ENCODE results near the gene PLCH1.
"Not testable (repeated sequence)": the region's sequence is repeated elsewhere in the genome, so short reads cannot be mapped to it uniquely, and the experiment has no call there.

The PLCH1 gene

DNA sequence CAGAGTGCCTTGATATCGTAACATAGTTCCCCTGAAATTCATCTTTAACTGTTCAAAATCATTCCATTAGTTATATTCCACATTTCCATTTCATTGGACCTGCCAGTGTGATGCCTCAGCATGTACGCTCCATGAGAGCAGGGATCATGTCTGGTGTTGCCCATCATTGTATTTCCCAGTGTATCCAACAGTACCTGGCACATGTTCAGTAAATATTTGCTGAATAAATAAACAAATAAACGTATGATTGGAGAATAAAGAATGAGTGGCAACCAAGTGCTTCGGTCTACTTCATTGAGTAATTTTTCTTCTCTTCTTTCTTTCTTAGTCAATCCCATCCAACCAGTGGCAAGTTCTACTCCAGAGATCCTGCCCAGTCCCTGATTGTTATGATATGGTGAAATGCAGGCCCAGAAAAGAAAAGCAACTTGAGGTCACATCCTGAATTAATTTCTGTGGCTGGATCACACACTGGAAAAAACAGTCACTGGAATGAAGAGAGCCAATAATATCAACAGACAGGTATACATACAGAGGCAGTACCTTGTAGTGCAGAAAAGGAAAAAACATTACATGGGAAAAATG, 101.2 kb downstream of the PLCH1 start:
- H3K36me3 Mint-ChIP-seq = no peaks in the 10 kb centered on the region
- H3K27me3 Mint-ChIP-seq = no peaks in the 10 kb centered on the region
- no peaks in the 10 kb centered on the region for H3K9me3 Mint-ChIP-seq
- H3K4me3 Mint-ChIP-seq = no peak overlapping the region
- no peak overlapping the region for H3K27ac Mint-ChIP-seq
- H3K4me1 Mint-ChIP-seq = no peaks in the 10 kb centered on the region

DNA sequence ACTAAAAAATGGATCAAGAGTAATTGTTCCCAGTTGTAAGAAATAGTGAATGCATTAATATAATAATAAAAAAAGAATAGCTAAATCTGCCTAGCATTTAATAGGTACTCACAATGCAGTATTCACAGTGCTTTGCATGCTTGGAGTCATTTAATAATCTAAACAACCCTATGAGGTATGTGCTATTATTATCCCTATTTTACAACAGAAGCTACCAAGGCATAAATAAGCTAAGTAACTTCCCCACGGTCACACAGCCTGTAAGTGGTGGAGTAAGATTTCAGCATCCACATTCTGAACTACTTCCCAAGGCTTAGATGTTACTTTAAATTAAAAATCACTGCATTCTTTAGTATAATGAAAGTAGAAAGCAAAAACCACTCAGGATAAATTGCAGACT, 102.9 kb downstream of the PLCH1 start:
- H3K27me3 Mint-ChIP-seq = no peaks in the 10 kb centered on the region
- no peak overlapping the region for H3K4me3 Mint-ChIP-seq
- H3K4me1 Mint-ChIP-seq = no peaks in the 10 kb centered on the region
- H3K9me3 Mint-ChIP-seq = no peaks in the 10 kb centered on the region
- no peak overlapping the region for H3K27ac Mint-ChIP-seq
- no peaks in the 10 kb centered on the region for H3K36me3 Mint-ChIP-seq

DNA sequence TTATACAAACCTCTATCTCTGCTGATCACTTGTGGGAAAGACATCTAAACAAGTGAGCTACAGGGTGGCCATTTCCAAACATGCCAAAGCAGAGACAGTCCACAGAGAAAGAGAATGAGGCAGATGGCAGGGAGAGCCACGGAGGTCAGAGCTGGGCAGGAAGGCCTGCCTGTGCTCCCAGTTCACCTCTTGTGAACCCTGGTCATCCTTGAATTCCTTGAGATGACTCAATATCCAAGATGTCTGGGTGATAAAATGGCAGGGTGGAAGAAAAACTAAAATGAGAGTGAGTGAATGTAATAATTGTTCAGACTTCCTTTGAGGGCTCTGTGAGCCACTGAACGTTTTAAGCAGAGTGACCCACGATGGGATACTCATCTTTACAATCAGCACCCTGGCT, 104.8 kb downstream of the PLCH1 start:
- Mint-ChIP-seq H3K27ac (no peak overlapping the region), H3K36me3 (no peaks in the 10 kb centered on the region), H3K9me3 (no peaks in the 10 kb centered on the region), H3K4me1 (no peaks in the 10 kb centered on the region), H3K27me3 (no peaks in the 10 kb centered on the region), H3K4me3 (no peak overlapping the region)

DNA sequence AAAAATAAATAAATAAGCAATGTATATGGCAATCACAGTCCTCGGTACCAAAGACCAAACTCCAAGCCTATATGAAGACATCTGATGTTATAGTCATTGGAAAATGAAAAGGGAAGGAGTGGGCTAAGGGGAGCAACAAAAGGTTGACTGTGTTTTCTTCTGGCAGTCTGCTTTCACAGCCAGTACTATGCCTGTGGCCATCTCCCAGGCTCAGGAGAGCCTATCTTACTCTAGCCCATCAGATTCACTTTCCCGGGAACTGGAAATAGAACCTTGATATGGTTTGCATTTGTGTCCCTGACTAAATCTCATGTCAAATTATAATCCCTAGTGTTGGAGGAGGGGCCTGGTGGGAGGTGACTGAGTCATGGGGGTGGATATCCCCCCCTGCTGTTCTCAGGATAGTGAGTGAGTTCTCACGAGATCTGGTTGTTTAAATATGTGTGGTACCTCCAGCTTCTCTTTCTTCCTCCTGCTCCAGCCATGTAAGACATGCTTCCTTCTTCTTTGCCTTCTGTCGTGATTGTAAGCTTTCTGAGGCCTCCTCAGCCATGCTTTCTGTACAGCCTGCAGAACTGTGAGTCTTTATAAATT, 105.3 kb downstream of the PLCH1 start:
- Mint-ChIP-seq H3K4me1 (no peaks in the 10 kb centered on the region), H3K4me3 (no peak overlapping the region), H3K9me3 (no peaks in the 10 kb centered on the region), H3K36me3 (no peaks in the 10 kb centered on the region), H3K27ac (no peak overlapping the region), H3K27me3 (no peaks in the 10 kb centered on the region)

DNA sequence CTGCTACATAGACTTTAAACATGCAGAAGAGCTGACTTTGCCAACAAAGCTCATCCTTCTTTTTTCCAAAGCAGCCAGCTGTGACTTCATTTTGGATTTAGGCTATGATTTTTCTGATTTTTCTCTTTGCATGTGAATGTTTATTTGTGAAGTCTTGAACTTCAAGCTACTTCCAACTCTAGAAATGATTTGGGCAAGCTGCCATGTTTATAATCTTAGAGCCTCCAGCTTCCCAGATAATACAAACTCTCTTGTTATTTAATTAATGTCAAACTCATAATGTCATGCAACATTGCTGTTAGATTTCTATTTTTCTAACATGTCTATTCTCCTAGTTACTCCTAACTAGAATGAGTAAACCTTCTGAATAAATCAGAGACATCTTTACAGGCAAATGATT, 106.4 kb downstream of the PLCH1 start:
- not testable (repeated sequence) for H3K27me3 Mint-ChIP-seq

DNA sequence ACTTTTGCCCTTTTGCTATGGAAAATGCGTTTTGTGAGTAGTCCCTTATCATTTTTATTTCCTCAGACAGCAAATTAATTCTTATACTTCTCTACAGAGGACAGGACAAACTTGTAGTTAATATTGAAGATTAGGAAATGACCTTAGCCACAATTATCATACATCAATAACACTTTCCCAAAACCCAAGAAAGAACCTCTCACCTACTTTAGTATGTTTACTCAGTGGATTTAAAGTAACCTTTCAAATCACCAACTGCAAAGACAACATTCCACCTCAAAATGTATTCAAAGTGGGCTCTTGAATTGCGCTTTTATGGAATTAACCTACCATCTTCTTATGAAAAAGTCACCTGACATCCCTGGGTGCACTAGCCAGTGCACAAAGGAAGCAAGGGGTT, 107.3 kb downstream of the PLCH1 start:
- Mint-ChIP-seq H3K9me3 (no peaks in the 10 kb centered on the region), H3K27ac (no peak overlapping the region), H3K4me1 (no peaks in the 10 kb centered on the region), H3K36me3 (no peaks in the 10 kb centered on the region), H3K4me3 (no peak overlapping the region), H3K27me3 (no peaks in the 10 kb centered on the region)

More for the DNA sequence above, 106.4 kb downstream of the PLCH1 start:
- H3K27ac Mint-ChIP-seq, H3K4me3 Mint-ChIP-seq, H3K4me1 Mint-ChIP-seq, H3K9me3 Mint-ChIP-seq, H3K36me3 Mint-ChIP-seq: not testable (repeated sequence)

DNA sequence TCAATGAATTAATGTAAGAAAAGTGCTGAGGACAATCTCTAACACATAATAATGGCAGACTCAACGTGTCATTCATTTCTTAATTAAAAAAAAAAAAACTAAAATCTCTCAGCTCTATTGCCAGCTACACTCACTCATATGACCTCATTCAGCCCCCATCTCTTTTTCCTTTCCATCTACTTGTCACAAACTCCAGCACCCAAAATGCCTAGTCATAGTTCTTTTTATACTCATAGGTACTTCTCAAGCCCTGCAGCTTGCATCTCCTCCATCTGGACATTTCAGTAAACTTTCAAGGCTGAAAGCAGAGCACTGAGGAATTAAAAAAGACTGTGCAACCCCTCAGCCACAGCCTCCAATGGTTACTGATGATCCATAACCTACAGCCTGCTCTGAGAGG, 109.8 kb downstream of the PLCH1 start:
- Mint-ChIP-seq H3K27me3 (no peaks in the 10 kb centered on the region), H3K36me3 (no peaks in the 10 kb centered on the region), H3K4me1 (no peaks in the 10 kb centered on the region), H3K27ac (no peak overlapping the region), H3K4me3 (no peak overlapping the region), H3K9me3 (no peaks in the 10 kb centered on the region)

DNA sequence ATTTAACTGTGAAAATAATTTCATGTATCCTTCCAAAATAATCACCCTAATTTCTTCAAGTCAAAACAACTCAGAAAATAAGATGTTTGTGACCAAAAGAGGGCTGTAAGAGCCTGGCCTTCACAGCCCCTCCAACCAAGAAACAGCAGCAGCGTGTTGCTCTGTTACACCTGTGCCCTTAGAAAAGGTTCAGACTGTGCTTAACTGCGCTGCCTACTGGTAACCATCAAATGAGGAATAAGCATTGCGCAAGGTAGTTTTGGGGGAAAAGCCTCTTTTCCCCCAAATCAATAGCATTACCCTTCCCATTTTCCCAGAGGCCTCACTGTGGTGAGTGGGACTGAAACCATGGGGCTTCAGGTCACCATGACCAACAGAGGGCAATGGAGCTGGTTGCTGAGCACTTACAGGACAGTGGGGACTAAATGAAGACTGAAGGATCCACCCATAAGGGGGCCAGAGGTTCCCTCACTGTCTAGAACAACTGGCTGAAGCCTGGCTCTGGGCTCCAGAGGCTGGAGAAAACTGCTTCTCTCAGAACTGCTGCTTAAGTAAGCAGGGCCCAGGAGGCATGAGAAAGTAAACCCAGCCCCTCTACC, 110.7 kb downstream of the PLCH1 start:
- Mint-ChIP-seq H3K27me3 (peaks cover 2% of the 10 kb centered on the region), H3K36me3 (no peaks in the 10 kb centered on the region)

DNA sequence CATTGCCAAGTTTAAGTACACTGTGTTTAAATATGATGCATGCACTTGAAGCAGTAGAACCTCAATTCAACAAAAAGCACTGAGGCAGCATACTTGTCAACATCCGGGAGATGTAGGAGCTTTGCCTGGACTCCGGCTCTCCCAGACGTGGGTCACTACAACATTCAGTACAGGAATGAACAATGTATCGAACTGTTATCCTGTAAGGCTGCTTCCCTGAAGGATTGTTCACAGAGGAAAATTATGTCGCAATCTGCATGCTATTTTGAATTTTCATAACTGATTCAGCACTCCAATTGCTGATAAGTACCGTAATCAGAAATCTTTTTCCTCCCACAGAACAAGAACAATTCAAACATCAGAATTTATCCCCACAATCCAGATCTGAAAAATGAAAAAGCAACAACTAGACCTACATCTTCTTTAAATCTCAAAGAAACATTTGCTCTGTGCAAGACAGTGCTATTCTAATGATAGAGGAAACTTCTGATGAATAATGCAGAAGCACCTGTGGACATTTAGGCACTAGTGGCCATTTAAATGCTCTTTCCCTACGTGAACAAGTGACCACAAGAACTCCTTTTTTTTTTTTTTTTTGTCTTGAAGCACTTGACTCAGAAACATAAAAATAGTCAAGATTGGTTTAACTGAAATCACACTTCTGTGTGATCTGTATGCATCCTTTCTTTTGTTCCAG, 113.4 kb downstream of the PLCH1 start:
- H3K27me3 Mint-ChIP-seq = peaks cover 2% of the 10 kb centered on the region

More for the DNA sequence above, 110.7 kb downstream of the PLCH1 start:
- no peak overlapping the region for H3K4me3 Mint-ChIP-seq
- H3K27ac Mint-ChIP-seq = no peak overlapping the region
- no peaks in the 10 kb centered on the region for H3K4me1 Mint-ChIP-seq
- H3K9me3 Mint-ChIP-seq = no peaks in the 10 kb centered on the region

DNA sequence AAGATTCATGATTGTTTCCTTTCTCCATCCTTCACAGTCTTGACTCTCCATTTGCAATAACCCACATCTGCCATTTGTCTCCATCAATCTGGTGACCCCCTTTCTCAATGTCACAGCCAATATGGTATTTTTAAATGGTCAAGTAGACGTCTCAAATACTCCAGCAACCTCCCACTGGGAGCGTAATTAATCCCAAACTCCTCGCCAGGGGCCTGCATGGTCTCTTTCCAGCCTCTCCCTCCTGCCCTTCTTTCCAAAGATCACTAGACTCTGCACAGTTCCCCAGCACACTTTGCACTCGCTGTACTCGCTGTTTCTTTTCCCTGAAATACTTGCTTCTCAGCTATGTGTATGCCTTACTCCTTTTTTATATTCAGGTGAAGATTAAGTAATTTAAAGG, 115.3 kb downstream of the PLCH1 start:
- Mint-ChIP-seq H3K4me1 (no peaks in the 10 kb centered on the region), H3K27me3 (peaks cover 2% of the 10 kb centered on the region), H3K4me3 (no peak overlapping the region), H3K9me3 (no peaks in the 10 kb centered on the region), H3K36me3 (no peaks in the 10 kb centered on the region), H3K27ac (no peak overlapping the region)

More for the DNA sequence above, 113.4 kb downstream of the PLCH1 start:
- Mint-ChIP-seq H3K9me3 (no peaks in the 10 kb centered on the region), H3K27ac (no peak overlapping the region), H3K4me3 (no peak overlapping the region), H3K4me1 (no peaks in the 10 kb centered on the region), H3K36me3 (no peaks in the 10 kb centered on the region)

DNA sequence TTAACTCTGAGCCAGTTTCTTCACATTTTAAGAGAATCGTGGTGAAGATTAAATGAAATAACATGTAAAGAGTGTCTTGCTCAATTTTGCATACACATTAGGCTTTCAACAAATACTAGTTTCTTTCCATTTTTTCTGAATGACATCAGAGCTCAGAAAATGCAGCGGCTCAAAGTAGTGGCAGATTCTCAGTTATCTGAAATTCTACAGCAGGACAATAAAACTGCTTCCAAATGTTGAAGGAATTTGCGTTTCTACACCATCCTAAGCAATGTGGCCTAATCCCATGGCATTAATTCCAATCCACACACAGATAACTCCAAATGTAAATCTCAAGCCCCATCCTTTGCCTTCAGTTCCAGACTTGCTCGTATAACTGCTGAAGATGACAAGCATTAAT, 115.8 kb downstream of the PLCH1 start:
- H3K27me3 Mint-ChIP-seq = peaks cover 2% of the 10 kb centered on the region
- no peaks in the 10 kb centered on the region for H3K9me3 Mint-ChIP-seq
- no peak overlapping the region for H3K27ac Mint-ChIP-seq
- no peaks in the 10 kb centered on the region for H3K4me1 Mint-ChIP-seq
- no peak overlapping the region for H3K4me3 Mint-ChIP-seq
- H3K36me3 Mint-ChIP-seq = no peaks in the 10 kb centered on the region

DNA sequence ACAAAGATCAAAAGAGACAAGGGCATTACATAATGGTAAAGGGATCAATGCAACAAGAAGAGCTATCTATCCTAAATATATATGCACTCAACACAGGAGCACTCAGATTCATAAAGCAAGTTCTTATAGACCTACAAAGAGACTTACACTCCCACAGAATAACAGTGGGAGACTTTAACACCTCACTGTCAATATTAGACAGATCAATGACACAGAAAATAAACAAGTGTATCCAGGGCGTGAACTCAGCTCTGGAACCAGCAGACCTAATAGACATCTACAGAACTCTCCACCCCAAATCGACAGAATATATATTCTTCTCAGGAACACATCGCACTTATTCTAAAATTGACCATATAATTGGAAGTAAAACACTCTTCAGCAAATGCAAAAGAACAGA, 122.2 kb downstream of the PLCH1 start:
- not testable (repeated sequence) for H3K36me3 Mint-ChIP-seq, H3K27ac Mint-ChIP-seq, H3K9me3 Mint-ChIP-seq, H3K4me1 Mint-ChIP-seq, H3K4me3 Mint-ChIP-seq, H3K27me3 Mint-ChIP-seq

DNA sequence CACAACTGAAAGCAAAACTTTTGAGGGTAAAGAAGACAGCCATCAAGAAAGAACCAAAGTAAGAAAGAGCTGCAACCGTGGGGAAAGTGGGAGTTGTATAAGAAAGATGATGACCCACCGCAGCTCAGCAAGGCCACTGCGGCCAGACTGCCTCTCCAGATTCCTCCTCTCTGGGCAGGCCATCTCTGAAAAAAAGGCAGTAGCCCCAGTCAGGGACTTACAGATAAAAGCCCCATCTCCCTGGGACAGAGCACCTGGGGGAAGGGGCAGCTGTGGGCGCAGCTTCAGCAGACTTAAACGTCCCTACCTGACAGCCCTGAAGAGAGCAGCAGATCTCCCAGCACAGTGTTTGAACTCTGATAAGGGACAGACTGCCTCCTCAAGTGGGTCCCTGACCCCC, 124.3 kb downstream of the PLCH1 start:
- H3K27ac Mint-ChIP-seq, H3K4me1 Mint-ChIP-seq, H3K4me3 Mint-ChIP-seq, H3K27me3 Mint-ChIP-seq, H3K36me3 Mint-ChIP-seq, H3K9me3 Mint-ChIP-seq: not testable (repeated sequence)

DNA sequence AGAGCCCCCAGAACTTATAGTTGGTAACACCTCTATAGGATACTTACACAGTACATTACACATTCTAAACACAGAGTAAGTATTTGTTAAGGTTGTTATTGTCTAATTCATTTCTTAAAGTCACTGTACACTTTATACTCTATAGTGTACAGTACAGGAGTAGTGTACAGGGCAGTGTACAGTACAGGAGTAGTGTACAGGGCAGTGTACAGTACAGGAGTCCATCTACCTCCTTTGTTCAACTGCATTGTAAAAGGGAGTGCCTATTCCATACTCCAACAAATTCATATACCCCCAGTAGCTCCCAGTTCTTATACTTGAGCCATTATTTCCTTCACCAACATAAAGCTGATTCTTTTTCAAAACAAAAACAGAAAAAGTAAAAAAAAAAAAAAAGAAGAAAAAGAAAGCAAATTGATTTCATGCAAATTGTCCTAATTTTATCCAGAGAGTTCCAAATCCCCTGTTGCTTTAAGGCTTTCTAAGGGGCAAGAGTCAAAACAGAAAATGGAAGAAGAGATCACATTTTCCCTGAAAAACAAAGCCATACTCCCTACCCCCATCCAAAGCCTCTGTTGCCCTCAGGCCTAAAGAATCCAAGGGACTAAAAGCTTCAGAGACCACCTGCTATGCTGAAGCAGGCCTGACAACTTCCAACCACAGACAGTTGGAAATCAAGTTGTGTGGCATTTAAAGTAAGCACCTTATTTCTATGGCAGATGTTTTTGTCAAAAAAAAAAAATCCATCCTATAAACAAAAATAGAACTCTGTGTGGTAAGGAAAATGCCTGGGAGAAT, 125.6 kb downstream of the PLCH1 start:
- no peaks in the 10 kb centered on the region for H3K27me3 Mint-ChIP-seq

DNA sequence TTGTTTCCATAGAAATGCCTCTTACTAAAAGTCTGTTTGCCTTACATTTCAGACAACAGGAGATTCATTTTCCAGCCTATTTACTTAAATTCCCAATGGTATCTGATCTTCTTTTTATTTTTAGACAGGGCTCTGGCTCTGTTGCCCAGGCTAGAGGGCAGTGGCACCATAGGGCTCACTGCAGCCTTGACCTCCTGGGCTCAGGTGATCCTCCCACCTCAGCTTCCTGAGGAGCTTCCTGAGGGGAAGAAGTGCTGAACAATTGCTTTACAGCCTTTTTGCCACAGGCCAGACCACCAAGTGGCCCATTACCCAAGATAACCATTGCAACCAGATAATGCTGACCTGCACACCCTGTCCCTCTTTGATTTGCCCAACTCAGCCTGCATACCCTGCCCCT, 126.3 kb downstream of the PLCH1 start:
- no peak overlapping the region for H3K27ac Mint-ChIP-seq
- no peak overlapping the region for H3K4me3 Mint-ChIP-seq
- H3K36me3 Mint-ChIP-seq = no peaks in the 10 kb centered on the region
- H3K27me3 Mint-ChIP-seq = no peaks in the 10 kb centered on the region
- peaks cover 12% of the 10 kb centered on the region for H3K9me3 Mint-ChIP-seq
- H3K4me1 Mint-ChIP-seq = no peaks in the 10 kb centered on the region

More for the DNA sequence above, 125.6 kb downstream of the PLCH1 start:
- Mint-ChIP-seq H3K9me3 (peaks cover 7% of the 10 kb centered on the region), H3K4me1 (no peaks in the 10 kb centered on the region), H3K4me3 (no peak overlapping the region), H3K36me3 (no peaks in the 10 kb centered on the region), H3K27ac (no peak overlapping the region)

Data from activated naive CD4-positive, alpha-beta T cell treated with anti-CD3 and anti-CD28 coated beads, Interleukin-2, amount 50 U/mL, for 24 hours (primary cell).